Stimulated activated naive CD8-positive, alpha-beta T cell treated with anti-CD3 and anti-CD28 coated beads, Interleukin-15, amount 100 ng/mL, for 72 hours (primary cell): ENCODE measurements around the gene AKIRIN2.

Source experiments
- ATAC-seq: fragments of 150-1000 bp; cut with Tn5 transposase; 2 replicates; pipeline ENCODE4 v1.10.0; 2021; ENCODE audit warnings: mild to moderate bottlenecking, moderate library complexity
- DNase-seq, 2 donors: peaks; one replicate each; pipeline ENCODE4 v3.0.0; 2021 to 2022
- H3K27ac Mint-ChIP-seq, 2 donors: one replicate each; pipeline ENCODE4 v1.8.0; 2022; ENCODE audit warnings: mild to moderate bottlenecking in 2 of 2, mixed read lengths in 2 of 2, moderate library complexity in 2 of 2
- H3K27me3 Mint-ChIP-seq: one replicate; pipeline ENCODE4 v1.8.0; 2022; ENCODE audit warnings: mixed read lengths
- H3K4me1 Mint-ChIP-seq: one replicate; pipeline ENCODE4 v1.8.0; 2022; ENCODE audit warnings: mild to moderate bottlenecking, mixed read lengths
- H3K4me3 Mint-ChIP-seq, 2 donors: one replicate each; pipeline ENCODE4 v1.8.0; 2022; ENCODE audit warnings: mild to moderate bottlenecking in 2 of 2, mixed read lengths in 2 of 2, moderate library complexity in 1 of 2
- H3K9me3 Mint-ChIP-seq, 2 donors: one replicate each; pipeline ENCODE4 v1.8.0; 2022; ENCODE audit warnings: mixed read lengths in 2 of 2

Gene AKIRIN2

DNA sequence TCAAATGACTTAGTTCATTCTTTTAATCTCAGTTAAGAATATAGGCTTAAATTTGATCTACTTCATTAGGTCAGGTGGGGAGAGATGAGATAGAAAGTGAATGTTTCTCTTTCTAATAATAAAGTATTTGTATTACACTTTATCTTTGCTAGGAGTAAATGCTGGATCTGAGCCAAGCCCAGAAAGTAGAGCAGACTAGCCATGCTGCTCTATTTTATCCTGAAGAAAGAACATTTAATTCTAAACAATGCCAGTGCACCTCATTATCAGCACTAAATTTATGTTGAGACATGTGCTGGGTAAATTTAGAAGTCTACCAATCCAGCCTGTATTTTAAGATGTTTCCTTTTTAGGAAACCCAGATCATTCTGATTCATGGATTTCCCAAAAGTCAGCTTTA is 43.5 kb downstream of the AKIRIN2 start:
- ATAC-seq (no peak), DNase-seq (no peak)
- no peaks in the 10 kb centered on the region for H3K9me3 Mint-ChIP-seq
- H3K4me3 Mint-ChIP-seq: no peak overlapping the region
- H3K27me3 Mint-ChIP-seq: no peaks in the 10 kb centered on the region
- H3K4me1 Mint-ChIP-seq: peaks cover 17% of the 10 kb centered on the region
- H3K27ac Mint-ChIP-seq: no peak overlapping the region

GRCh38 chr6:87656857-87657256 is 45.2 kb downstream of the AKIRIN2 start:
- H3K4me1 Mint-ChIP-seq: peaks cover 29% of the 10 kb centered on the region
- no peak for ATAC-seq
- no peak overlapping the region for H3K27ac Mint-ChIP-seq
- H3K4me3 Mint-ChIP-seq: no peak overlapping the region
- no peaks in the 10 kb centered on the region for H3K27me3 Mint-ChIP-seq
- DNase-seq: no peak
- no peaks in the 10 kb centered on the region for H3K9me3 Mint-ChIP-seq

DNA sequence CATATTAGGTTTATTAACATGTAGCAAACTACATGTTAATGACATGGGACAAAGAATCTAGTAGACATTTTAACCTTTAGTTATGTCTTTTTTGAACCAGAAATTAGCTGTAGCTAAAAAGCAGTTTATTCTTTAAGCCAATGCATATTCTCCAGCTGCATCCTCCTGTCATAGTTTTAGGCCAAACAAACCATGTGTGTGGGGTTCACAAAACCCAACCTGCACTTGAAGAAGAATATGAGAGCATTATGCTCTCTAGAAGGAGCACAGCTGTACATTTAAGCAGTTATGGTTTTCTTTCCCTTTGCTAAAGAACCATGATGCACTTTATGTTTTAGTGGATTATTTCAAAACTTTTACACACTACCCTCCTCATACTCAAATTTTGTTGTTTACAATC is 46.2 kb downstream of the AKIRIN2 start:
- Mint-ChIP-seq H3K9me3 (no peaks in the 10 kb centered on the region), H3K27ac (no peak overlapping the region)
- no peak for ATAC-seq

DNA sequence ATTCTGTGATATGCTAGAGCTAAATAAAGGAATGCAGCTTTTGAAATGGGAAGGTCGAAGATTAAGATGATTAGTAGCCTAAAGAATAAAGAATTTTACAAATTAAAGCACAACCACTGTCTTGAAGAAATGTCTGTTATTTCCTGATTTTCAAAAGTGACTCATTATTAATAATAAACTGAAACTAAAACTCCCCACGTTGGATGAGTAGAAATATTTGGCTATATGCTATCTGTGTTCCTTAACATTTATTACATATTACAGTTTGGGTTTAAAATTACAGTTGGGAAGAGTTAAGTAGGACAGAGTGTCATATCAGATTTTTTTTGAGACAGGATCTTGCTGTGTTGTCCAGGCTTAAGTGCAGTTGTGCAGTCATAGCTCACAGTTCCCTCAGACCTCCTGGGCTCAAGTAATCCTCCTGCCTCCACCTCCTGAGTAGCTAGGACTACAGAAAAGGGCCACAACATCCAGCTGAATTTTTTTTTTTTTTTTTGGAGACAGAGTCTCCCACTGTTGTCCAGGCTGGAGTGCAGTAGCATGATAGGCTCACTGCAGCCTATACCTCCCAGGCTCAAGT is 47.1 kb downstream of the AKIRIN2 start:
- no peak overlapping the region for H3K27ac Mint-ChIP-seq
- no peak for ATAC-seq
- peaks cover 29% of the 10 kb centered on the region for H3K4me1 Mint-ChIP-seq

More for the DNA sequence above, 46.2 kb downstream of the AKIRIN2 start:
- H3K27me3 Mint-ChIP-seq: no peaks in the 10 kb centered on the region
- peaks cover 29% of the 10 kb centered on the region for H3K4me1 Mint-ChIP-seq
- no peak for DNase-seq
- H3K4me3 Mint-ChIP-seq: no peak overlapping the region

GRCh38 chr6:87654122-87654521 is 47.9 kb downstream of the AKIRIN2 start:
- Mint-ChIP-seq H3K4me3 (no peak overlapping the region), H3K27me3 (no peaks in the 10 kb centered on the region), H3K4me1 (peaks cover 29% of the 10 kb centered on the region), H3K27ac (no peak overlapping the region), H3K9me3 (no peaks in the 10 kb centered on the region)
- DNase-seq (no peak), ATAC-seq (no peak)

More for the DNA sequence above, 47.1 kb downstream of the AKIRIN2 start:
- Mint-ChIP-seq H3K9me3 (no peaks in the 10 kb centered on the region), H3K4me3 (no peak overlapping the region), H3K27me3 (no peaks in the 10 kb centered on the region)
- no peak for DNase-seq

GRCh38 chr6:87653074-87653962 is 48.7 kb downstream of the AKIRIN2 start:
- ATAC-seq: peak; percentile 97
- no peaks in the 10 kb centered on the region for H3K27me3 Mint-ChIP-seq
- no peak overlapping the region for H3K4me3 Mint-ChIP-seq
- no peaks in the 10 kb centered on the region for H3K9me3 Mint-ChIP-seq
- peak in 1 of 2 donors; percentile 18 for DNase-seq
- H3K4me1 Mint-ChIP-seq: peaks cover 29% of the 10 kb centered on the region
- peak overlapping the region in 1 of 2 donors; percentile 72 for H3K27ac Mint-ChIP-seq

DNA sequence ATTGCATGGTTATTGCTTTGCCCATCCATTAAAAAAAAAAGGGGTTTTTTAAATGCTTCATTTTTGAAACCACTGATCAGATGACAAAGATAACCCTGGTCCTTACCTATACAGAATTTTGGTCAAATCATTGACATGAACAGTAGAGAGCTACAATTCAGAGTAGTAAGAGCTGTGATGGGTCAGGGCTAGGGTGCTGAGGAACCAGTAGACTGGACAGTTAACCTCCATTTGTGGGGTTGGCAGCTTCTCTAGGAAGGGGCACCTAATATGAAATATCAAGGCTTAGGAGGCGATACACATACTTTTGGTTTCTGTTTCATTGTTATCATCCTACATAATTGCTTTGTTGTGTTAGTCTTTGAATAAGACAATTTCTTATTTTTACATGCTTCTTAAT is 57.0 kb downstream of the AKIRIN2 start:
- Mint-ChIP-seq H3K9me3 (no peaks in the 10 kb centered on the region), H3K27ac (peak overlapping the region in 1 of 2 donors; percentile 27), H3K4me3 (peak overlapping the region; percentile 39 to 45), H3K27me3 (no peaks in the 10 kb centered on the region), H3K4me1 (peaks cover 13% of the 10 kb centered on the region)
- ATAC-seq (peak; percentile 60), DNase-seq (peak in 1 of 2 donors; percentile 5)

- peaks cover 13% of the 10 kb centered on the region for H3K4me1 Mint-ChIP-seq
- H3K27me3 Mint-ChIP-seq: no peaks in the 10 kb centered on the region
- no peak overlapping the region for H3K4me3 Mint-ChIP-seq
- H3K27ac Mint-ChIP-seq: no peak overlapping the region
- ATAC-seq: peak; percentile 91
- peak in 1 of 2 donors; percentile 12 for DNase-seq
- H3K9me3 Mint-ChIP-seq: no peaks in the 10 kb centered on the region
These were observed 60.9 kb downstream of the AKIRIN2 start for GRCh38 chr6:87641065-87641692.

DNA sequence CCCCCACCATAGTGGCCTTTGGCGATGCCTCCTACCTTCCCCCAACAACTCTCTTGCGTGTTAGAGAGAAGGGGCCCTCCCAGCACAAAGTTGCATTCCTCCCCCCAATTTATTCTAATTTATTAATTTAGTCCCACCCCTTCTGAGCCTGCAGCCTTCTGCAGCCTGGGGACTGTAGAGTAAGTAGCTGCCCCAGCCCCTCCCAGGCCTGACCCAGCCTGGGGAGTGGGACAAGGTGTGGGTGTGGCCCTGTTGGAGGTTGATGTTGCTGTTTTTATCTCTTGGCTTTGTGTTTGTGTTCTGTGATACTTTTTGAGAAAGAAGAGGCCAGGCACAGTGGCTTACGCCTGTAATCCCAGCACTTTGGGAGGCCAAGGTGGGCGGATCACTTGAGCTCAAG is 62.7 kb downstream of the AKIRIN2 start:
- Mint-ChIP-seq H3K4me1 (peaks cover 2% of the 10 kb centered on the region), H3K27ac (no peak overlapping the region), H3K9me3 (no peaks in the 10 kb centered on the region), H3K4me3 (no peak overlapping the region), H3K27me3 (no peaks in the 10 kb centered on the region)
- no peak for ATAC-seq
- no peak for DNase-seq

GRCh38 chr6:87637106-87637505 is 64.9 kb downstream of the AKIRIN2 start:
- Mint-ChIP-seq H3K27me3 (no peaks in the 10 kb centered on the region), H3K9me3 (no peaks in the 10 kb centered on the region), H3K27ac (no peak overlapping the region), H3K4me3 (no peak overlapping the region), H3K4me1 (no peaks in the 10 kb centered on the region)
- ATAC-seq (no peak), DNase-seq (no peak)

GRCh38 chr6:87636315-87636714 is 65.7 kb downstream of the AKIRIN2 start:
- DNase-seq: no peak
- no peak for ATAC-seq
- H3K9me3 Mint-ChIP-seq: no peaks in the 10 kb centered on the region

GRCh38 chr6:87633851-87634250 is 68.2 kb downstream of the AKIRIN2 start:
- Mint-ChIP-seq H3K9me3 (no peaks in the 10 kb centered on the region), H3K4me3 (no peak overlapping the region), H3K4me1 (no peaks in the 10 kb centered on the region), H3K27ac (no peak overlapping the region), H3K27me3 (no peaks in the 10 kb centered on the region)
- no peak for DNase-seq
- ATAC-seq: no peak

More at GRCh38 chr6:87636315-87636714, 65.7 kb downstream of the AKIRIN2 start:
- Mint-ChIP-seq H3K4me3 (no peak overlapping the region), H3K4me1 (no peaks in the 10 kb centered on the region), H3K27me3 (no peaks in the 10 kb centered on the region), H3K27ac (no peak overlapping the region)

DNA sequence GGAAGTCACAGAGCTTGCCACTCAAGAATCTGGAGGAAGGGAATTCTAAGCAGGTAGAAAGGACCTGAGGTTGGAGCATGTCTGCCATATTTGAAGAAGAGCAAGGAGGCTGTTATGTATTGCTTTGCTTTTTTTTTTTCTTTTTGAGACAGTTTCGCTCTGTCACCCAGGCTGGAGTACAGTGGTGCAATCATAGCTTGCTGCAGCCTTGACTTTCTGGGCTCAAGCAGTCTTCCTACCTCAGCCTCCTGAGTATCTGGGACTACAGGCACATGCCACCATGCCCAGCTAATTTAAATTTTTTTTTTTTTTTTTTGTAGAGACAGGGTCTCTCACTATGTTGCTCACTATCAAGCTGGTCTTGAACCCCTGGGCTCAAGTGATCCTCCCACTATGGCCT is 71.3 kb downstream of the AKIRIN2 start:
- Mint-ChIP-seq H3K27ac (no peak overlapping the region), H3K4me3 (no peak overlapping the region)
- ATAC-seq: no peak

GRCh38 chr6:87628881-87629280 is 73.2 kb downstream of the AKIRIN2 start:
- Mint-ChIP-seq H3K9me3 (no peaks in the 10 kb centered on the region), H3K27ac (no peak overlapping the region), H3K4me3 (no peak overlapping the region), H3K4me1 (no peaks in the 10 kb centered on the region), H3K27me3 (no peaks in the 10 kb centered on the region)
- DNase-seq: no peak
- ATAC-seq: no peak

More for the DNA sequence above, 71.3 kb downstream of the AKIRIN2 start:
- Mint-ChIP-seq H3K9me3 (no peaks in the 10 kb centered on the region), H3K4me1 (no peaks in the 10 kb centered on the region), H3K27me3 (no peaks in the 10 kb centered on the region)
- DNase-seq: no peak

DNA sequence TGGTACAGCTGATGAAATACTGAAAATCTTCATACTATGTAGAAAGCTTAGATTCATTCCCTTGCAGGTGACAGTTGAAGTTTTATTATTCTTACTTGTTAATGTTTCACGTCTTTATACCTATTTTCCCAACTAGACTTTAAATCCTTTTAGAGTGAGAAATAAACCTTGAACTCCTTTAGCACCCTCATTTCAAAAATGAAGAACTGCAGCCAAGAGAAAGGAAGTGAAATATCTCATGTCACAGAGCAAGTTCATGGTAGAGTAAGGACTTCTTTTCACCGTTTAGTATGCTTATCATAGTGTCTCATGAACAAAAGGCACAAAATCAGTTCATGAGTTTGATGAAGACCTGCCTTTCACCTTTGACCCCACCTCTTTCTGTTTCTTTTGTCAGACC is 73.6 kb downstream of the AKIRIN2 start:
- ATAC-seq: no peak

More for the DNA sequence above, 73.6 kb downstream of the AKIRIN2 start:
- Mint-ChIP-seq H3K27me3 (no peaks in the 10 kb centered on the region), H3K27ac (no peak overlapping the region), H3K9me3 (no peaks in the 10 kb centered on the region), H3K4me1 (no peaks in the 10 kb centered on the region), H3K4me3 (no peak overlapping the region)
- no peak for DNase-seq
